IMR-90 (cell line): ENCODE measurements around the gene ITPR3.
A peak's percentile ranks its signal among the peaks of the same experiment; 100 is the strongest.

Experiments used
- CEBPB ChIP-seq: IDR thresholded peaks from 2 replicates; pipeline ENCODE4 v1.6.1; 2012; ENCODE audit warnings: low read depth, low read length, improper control_type of control experiment
- CHD1 ChIP-seq: IDR thresholded peaks from 2 replicates; pipeline ENCODE4 v1.6.1; 2012; ENCODE audit warnings: low read depth, low read length, improper control_type of control experiment
- FOS ChIP-seq: fragments of 150-350 bp; IDR thresholded peaks from 2 replicates; pipeline ENCODE4 v1.6.1; 2016; ENCODE audit warnings: low read depth, low read length
- MAZ ChIP-seq: IDR thresholded peaks from 2 replicates; pipeline ENCODE4 v1.6.1; 2012; ENCODE audit warnings: low read depth, mild to moderate bottlenecking, low read length, improper control_type of control experiment, moderate library complexity, borderline replicate concordance
- POLR2A ChIP-seq: IDR thresholded peaks from 2 replicates; pipeline ENCODE4 v1.6.1; 2012; ENCODE audit warnings: mild to moderate bottlenecking, low read depth, low read length
- RFX5 ChIP-seq: IDR thresholded peaks from 2 replicates; pipeline ENCODE4 v1.8.0; 2012; ENCODE audit warnings: low read depth, mild to moderate bottlenecking, low read length, moderate library complexity
- SMC3 ChIP-seq: fragments of 150-350 bp; IDR thresholded peaks from 2 replicates; pipeline ENCODE4 v1.6.1; 2016; ENCODE audit warnings: low read depth, mild to moderate bottlenecking, antibody characterized with exemption, low read length, moderate library complexity
- TF ChIP-seq, protein P1 (sequence below): conservative IDR thresholded peaks from 2 replicates; pipeline ENCODE4 v1.5.1; 2012; ENCODE audit warnings: mild to moderate bottlenecking, low read depth, low read length, improper control_type of control experiment
- TF ChIP-seq, protein P2 (sequence below): fragments of 150-350 bp; IDR thresholded peaks from 2 replicates; pipeline ENCODE4 v1.6.1; 2017; ENCODE audit warnings: mild to moderate bottlenecking, antibody characterized with exemption, low read length, low read depth
- TF ChIP-seq, protein P3 (sequence below): fragments of 150-350 bp; IDR thresholded peaks from 2 replicates; pipeline ENCODE4 v1.6.1; 2016; ENCODE audit warnings: low read depth, mild to moderate bottlenecking, low read length, moderate library complexity, borderline replicate concordance

DNA sequence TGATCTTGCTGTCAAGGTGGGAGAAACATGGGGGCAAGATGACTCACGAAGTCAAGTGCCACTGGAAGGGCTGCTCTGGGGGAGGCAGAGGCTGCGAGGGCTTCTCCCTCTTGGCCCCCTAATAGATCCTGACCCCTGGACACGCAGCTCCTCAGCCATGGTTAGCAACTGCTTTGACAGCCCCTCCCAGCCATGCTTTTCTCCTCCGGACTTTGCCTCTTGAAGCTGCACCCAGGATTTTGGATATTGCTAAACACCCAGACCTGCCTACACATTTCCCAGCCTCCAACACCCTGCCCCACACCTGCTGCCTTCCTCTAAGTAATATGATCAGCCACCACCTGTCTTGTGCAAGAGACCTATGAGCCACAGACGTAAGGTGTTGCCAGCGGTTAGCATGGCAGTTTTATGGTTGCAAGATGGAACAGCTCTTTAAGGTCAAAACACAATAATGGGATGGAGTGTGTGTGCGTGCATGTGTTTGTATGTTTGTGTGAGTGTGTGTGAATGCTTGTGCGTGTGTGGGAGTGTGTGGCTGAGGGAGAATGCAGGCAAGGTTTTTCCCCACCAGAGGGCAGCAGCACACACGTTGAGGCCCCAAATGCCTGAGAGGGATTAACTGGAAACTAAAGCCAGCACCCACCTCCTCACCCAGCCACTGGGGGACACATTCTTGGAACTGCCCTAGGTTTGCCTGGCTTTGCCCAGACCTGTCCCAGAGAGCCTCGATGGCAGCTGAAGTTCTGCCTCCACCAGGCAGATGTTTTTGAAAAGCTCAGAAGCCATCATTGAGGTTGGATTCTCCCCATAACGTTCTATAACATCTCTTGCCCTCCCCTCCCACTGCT, 123.1 kb downstream of the ITPR3 start:
- TF ChIP-seq, protein P1, sequence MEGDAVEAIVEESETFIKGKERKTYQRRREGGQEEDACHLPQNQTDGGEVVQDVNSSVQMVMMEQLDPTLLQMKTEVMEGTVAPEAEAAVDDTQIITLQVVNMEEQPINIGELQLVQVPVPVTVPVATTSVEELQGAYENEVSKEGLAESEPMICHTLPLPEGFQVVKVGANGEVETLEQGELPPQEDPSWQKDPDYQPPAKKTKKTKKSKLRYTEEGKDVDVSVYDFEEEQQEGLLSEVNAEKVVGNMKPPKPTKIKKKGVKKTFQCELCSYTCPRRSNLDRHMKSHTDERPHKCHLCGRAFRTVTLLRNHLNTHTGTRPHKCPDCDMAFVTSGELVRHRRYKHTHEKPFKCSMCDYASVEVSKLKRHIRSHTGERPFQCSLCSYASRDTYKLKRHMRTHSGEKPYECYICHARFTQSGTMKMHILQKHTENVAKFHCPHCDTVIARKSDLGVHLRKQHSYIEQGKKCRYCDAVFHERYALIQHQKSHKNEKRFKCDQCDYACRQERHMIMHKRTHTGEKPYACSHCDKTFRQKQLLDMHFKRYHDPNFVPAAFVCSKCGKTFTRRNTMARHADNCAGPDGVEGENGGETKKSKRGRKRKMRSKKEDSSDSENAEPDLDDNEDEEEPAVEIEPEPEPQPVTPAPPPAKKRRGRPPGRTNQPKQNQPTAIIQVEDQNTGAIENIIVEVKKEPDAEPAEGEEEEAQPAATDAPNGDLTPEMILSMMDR, result peak; percentile 95
- no peak for TF ChIP-seq POLR2A
- 0 out of 2 replicates have a peak, but pooled peaks have one; percentile 23 for TF ChIP-seq CEBPB
- peak; percentile 91 for TF ChIP-seq SMC3
- peak; percentile 44; the same call in 1 of the 2 replicates for TF ChIP-seq MAZ
- no peak for TF ChIP-seq CHD1
- no peak for TF ChIP-seq RFX5
- TF ChIP-seq, protein P2, sequence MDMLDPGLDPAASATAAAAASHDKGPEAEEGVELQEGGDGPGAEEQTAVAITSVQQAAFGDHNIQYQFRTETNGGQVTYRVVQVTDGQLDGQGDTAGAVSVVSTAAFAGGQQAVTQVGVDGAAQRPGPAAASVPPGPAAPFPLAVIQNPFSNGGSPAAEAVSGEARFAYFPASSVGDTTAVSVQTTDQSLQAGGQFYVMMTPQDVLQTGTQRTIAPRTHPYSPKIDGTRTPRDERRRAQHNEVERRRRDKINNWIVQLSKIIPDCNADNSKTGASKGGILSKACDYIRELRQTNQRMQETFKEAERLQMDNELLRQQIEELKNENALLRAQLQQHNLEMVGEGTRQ, result no peak
- no peak for TF ChIP-seq FOS
- TF ChIP-seq, protein P3, sequence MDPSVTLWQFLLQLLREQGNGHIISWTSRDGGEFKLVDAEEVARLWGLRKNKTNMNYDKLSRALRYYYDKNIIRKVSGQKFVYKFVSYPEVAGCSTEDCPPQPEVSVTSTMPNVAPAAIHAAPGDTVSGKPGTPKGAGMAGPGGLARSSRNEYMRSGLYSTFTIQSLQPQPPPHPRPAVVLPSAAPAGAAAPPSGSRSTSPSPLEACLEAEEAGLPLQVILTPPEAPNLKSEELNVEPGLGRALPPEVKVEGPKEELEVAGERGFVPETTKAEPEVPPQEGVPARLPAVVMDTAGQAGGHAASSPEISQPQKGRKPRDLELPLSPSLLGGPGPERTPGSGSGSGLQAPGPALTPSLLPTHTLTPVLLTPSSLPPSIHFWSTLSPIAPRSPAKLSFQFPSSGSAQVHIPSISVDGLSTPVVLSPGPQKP, result no peak
